IMR-90 (cell line): ENCODE data around the gene BANP. TPM values are rescaled to one million over a fixed set of nuclear protein-coding genes. Genes with fewer than 3 reads are reported as not detected.

Source experiments
- ATAC-seq: fragments of 200-7000 bp; cut with Tn5 transposase; 2 replicates; pipeline ENCODE4 v1.9.1; 2020; ENCODE audit warnings: low read depth, mild to moderate bottlenecking, moderate library complexity
- BruUV-seq: library from RNA; stranded (reverse); fragments of 400-500 nt; replicated peaks from 2 replicates; lab custom pipeline; 2021; lab: Mats Ljungman, UMichigan
- CTCF ChIA-PET: fragments of 300-600 bp; formaldehyde crosslinking; extraction: SDS; loops from one replicate; lab custom pipeline; 2021; ENCODE audit warnings: antibody characterized with exemption; lab: Yijun Ruan, JAX
- POLR2A ChIA-PET: fragments of 300-600 bp; sonication (Branson Sonifier 250); formaldehyde crosslinking; loops from one replicate; lab custom pipeline; 2022; ENCODE audit warnings: antibody characterized with exemption; ENCODE audit not compliant: unreplicated experiment; lab: Charles Lee
- DNase-seq: peaks from one replicate; pipeline ENCODE4 v3.0.0; 2013
- H2AFZ ChIP-seq: replicated peaks from 2 replicates; pipeline ENCODE3; 2013; ENCODE audit warnings: low read length, mild to moderate bottlenecking; ENCODE audit not compliant: poor library complexity
- H2AK5ac ChIP-seq: 2 replicates; pipeline ENCODE4 v1.6.1; 2013; ENCODE audit warnings: low read depth, low read length, inconsistent platforms
- H2AK9ac ChIP-seq: replicated peaks from 2 replicates; pipeline ENCODE3; 2013; ENCODE audit warnings: mild to moderate bottlenecking, low read depth, low read length, moderate library complexity; ENCODE audit not compliant: poor library complexity
- H2BK120ac ChIP-seq: 2 replicates; pipeline ENCODE4 v1.6.1; 2013; ENCODE audit warnings: low read depth, low read length, inconsistent platforms
- H2BK15ac ChIP-seq: 3 replicates; pipeline ENCODE4 v1.6.1; 2013; ENCODE audit warnings: low read depth, low read length, inconsistent platforms
- H2BK20ac ChIP-seq: 2 replicates; pipeline ENCODE4 v1.6.1; 2013; ENCODE audit warnings: low read depth, mild to moderate bottlenecking, inconsistent platforms, low read length, moderate library complexity
- H2BK5ac ChIP-seq: 2 replicates; pipeline ENCODE4 v1.6.1; 2013; ENCODE audit warnings: mild to moderate bottlenecking, low read depth, low read length, inconsistent platforms; ENCODE audit not compliant: poor library complexity, severe bottlenecking
- H3K14ac ChIP-seq: replicated peaks from 2 replicates; pipeline ENCODE4 v1.6.1; 2013; ENCODE audit warnings: low read depth, low read length, inconsistent platforms
- H3K18ac ChIP-seq: 2 replicates; pipeline ENCODE4 v1.6.1; 2013; ENCODE audit warnings: low read depth, low read length, control low read depth
- H3K23ac ChIP-seq: 2 replicates; pipeline ENCODE4 v1.6.1; 2013; ENCODE audit warnings: low read depth, low read length, inconsistent platforms
- H3K27ac ChIP-seq: 2 replicates; pipeline ENCODE4 v1.5.1; 2013; ENCODE audit warnings: mild to moderate bottlenecking, control low read depth, low read length; ENCODE audit not compliant: insufficient read depth
- H3K27me3 ChIP-seq: 2 replicates; pipeline ENCODE4 v1.6.1; 2013; ENCODE audit warnings: low read length; ENCODE audit not compliant: control insufficient read depth, insufficient read depth
- H3K36me3 ChIP-seq: 2 replicates; pipeline ENCODE4 v1.6.1; 2013; ENCODE audit warnings: low read length, mixed read lengths; ENCODE audit not compliant: control insufficient read depth, insufficient read depth
- H3K4ac ChIP-seq: 2 replicates; pipeline ENCODE4 v1.6.1; 2013; ENCODE audit warnings: low read depth, low read length, inconsistent platforms
- H3K4me1 ChIP-seq: 2 replicates; pipeline ENCODE4 v1.6.1; 2013; ENCODE audit warnings: low read length, mixed read lengths; ENCODE audit not compliant: control insufficient read depth, insufficient read depth
- H3K4me2 ChIP-seq: 2 replicates; pipeline ENCODE4 v1.6.1; 2013; ENCODE audit warnings: low read depth, mild to moderate bottlenecking, control low read depth, low read length, moderate library complexity
- H3K4me3 ChIP-seq: 2 replicates; pipeline ENCODE4 v1.5.1; 2013; ENCODE audit warnings: low read depth, mild to moderate bottlenecking, control low read depth, low read length, moderate library complexity; ENCODE audit not compliant: insufficient read depth
- H3K56ac ChIP-seq: 2 replicates; pipeline ENCODE4 v1.6.1; 2013; ENCODE audit warnings: low read length, inconsistent platforms; ENCODE audit not compliant: insufficient read depth; ENCODE audit errors: extremely low read depth
- H3K79me1 ChIP-seq, 2 experiments: 2 replicates each; pipeline ENCODE4 v1.6.1; 2013; ENCODE audit warnings: low read length in 2 of 2, inconsistent platforms in 1 of 2, low read depth in 1 of 2
- H3K9ac ChIP-seq: 2 replicates; pipeline ENCODE4 v1.6.1; 2013; ENCODE audit warnings: low read depth, low read length, control low read depth
- H3K9me1 ChIP-seq: 2 replicates; pipeline ENCODE4 v1.6.1; 2013; ENCODE audit warnings: low read length, inconsistent platforms; ENCODE audit not compliant: insufficient read depth
- H3K9me3 ChIP-seq: 2 replicates; pipeline ENCODE4 v1.6.1; 2013; ENCODE audit warnings: low read length; ENCODE audit not compliant: control insufficient read depth, insufficient read depth
- H4K20me1 ChIP-seq: 2 replicates; pipeline ENCODE4 v1.6.1; 2013; ENCODE audit warnings: low read length, inconsistent platforms; ENCODE audit not compliant: insufficient read depth
- H4K5ac ChIP-seq: 2 replicates; pipeline ENCODE4 v1.6.1; 2013; ENCODE audit warnings: mild to moderate bottlenecking, low read depth, low read length, control low read depth
- H4K8ac ChIP-seq, 2 experiments: 2 replicates each; pipeline ENCODE4 v1.6.1; 2013; ENCODE audit warnings: low read depth in 2 of 2, low read length in 2 of 2, control low read depth in 1 of 2, inconsistent platforms in 1 of 2
- H4K91ac ChIP-seq: 2 replicates; pipeline ENCODE4 v1.6.1; 2013; ENCODE audit warnings: low read depth, low read length, inconsistent platforms; ENCODE audit not compliant: insufficient read depth
- MAZ ChIP-seq: IDR thresholded peaks from 2 replicates; pipeline ENCODE4 v1.6.1; 2012; ENCODE audit warnings: low read depth, mild to moderate bottlenecking, low read length, improper control_type of control experiment, moderate library complexity, borderline replicate concordance
- WGBS, 2 experiments: methylation state at CpG; one replicate each; pipeline versions ENCODE4 v1.1.5 to v1.1.7; 2013; ENCODE audit warnings: missing lambda C conversion rate in 2 of 2; ENCODE audit not compliant: insufficient read length in 1 of 2; ENCODE audit errors: extremely low coverage in 2 of 2; 5-methylcytosine and 5-hydroxymethylcytosine counted together
- dilution Hi-C: fragments of 300-500 bp; cut with HindIII; formaldehyde crosslinking; loops from one replicate; pipeline ENCODE4 v1.14.3; 2018; ENCODE audit warnings: low sequenced_read_pairs; ENCODE audit not compliant: unreplicated experiment
- in situ Hi-C: fragments of 300-500 bp; cut with MboI; formaldehyde crosslinking; loops from 3 replicates; pipeline ENCODE4 v1.14.3; 2019; ENCODE audit warnings: low sequenced_read_pairs, inconsistent platforms, mixed read lengths
- intact Hi-C: fragments of 100-400 bp; cut with micrococcal nuclease; formaldehyde crosslinking; loops from 2 replicates; pipeline ENCODE4 v1.10.0; 2022
- polyA plus RNA-seq, 3 experiments: library from polyadenylated mRNA; depleted of rRNA; stranded (reverse); fragments of >200 nt; gene quantifications; 2 replicates each; pipeline ENCODE4 v1.2.3, GENCODE V29; 2012; ENCODE audit warnings: low replicate concordance in 1 of 3
- total RNA-seq: library from RNA; depleted of rRNA; stranded (reverse); fragments of >200 nt; gene quantifications from 2 replicates; pipeline ENCODE4 v1.2.3, GENCODE V29; 2012

The BANP gene
- total and polyA plus RNA-seq, 2 of the 4 experiments (the other 2 are of a cell fraction): 17.4 to 17.9 TPM

GRCh38 chr16:88116121-88116520 lies 164.9 kb downstream of the BANP start:
- DNase-seq (no peak), ATAC-seq (no peak)
- peaks cover 8% of the 10 kb centered on the region for H4K20me1 ChIP-seq
- H2AFZ ChIP-seq: no peak overlapping the region
- CTCF ChIA-PET: no interaction called here
- no peak for TF ChIP-seq MAZ
- POLR2A ChIA-PET: no interaction called here
- peak overlapping the region; percentile 75 for H2BK20ac ChIP-seq
- peak overlapping the region; percentile 80 for H2AK5ac ChIP-seq
- no peaks in the 10 kb centered on the region; the same call in 1 of the 2 replicates for H3K27me3 ChIP-seq
- no peak overlapping the region for H3K23ac ChIP-seq
- no peak overlapping the region for H2AK9ac ChIP-seq
- in situ Hi-C loops (no loop called here), dilution Hi-C loops (no loop called here), intact Hi-C loops (no loop called here)
- H3K9me1 ChIP-seq: peaks cover 13% of the 10 kb centered on the region
- H3K4me3 ChIP-seq: no peak overlapping the region
- H3K14ac ChIP-seq: no peak overlapping the region
- WGBS, 2 experiments: 71% methylated on average over 9 of the region's 13 CpGs; no CpG with 5 or more reads in 1 of the 2 experiments
- BruUV-seq: no TSS peak
- peak overlapping the region; percentile 41; the same call in 1 of the 2 replicates for H4K91ac ChIP-seq
- H3K79me1 ChIP-seq: no peaks in the 10 kb centered on the region
- peak overlapping the region; percentile 38; the same call in 1 of the 3 replicates for H2BK15ac ChIP-seq
- no peak overlapping the region for H3K9ac ChIP-seq
- peak overlapping the region in 1 of 2 experiments; percentile 31; a peak in 1 of 4 replicates for H4K8ac ChIP-seq
- H4K5ac ChIP-seq: 0 out of 2 replicates have a peak overlapping the region, but pooled peaks have one; percentile 20
- no peaks in the 10 kb centered on the region for H3K9me3 ChIP-seq
- no peak overlapping the region for H3K27ac ChIP-seq
- H3K18ac ChIP-seq: peak overlapping the region; percentile 28; the same call in 1 of the 2 replicates
- no peak overlapping the region for H3K56ac ChIP-seq
- H2BK5ac ChIP-seq: no peak overlapping the region
- peaks cover 26% of the 10 kb centered on the region for H3K4me1 ChIP-seq
- H3K36me3 ChIP-seq: no peaks in the 10 kb centered on the region
- no peak overlapping the region; the same call in 1 of the 2 replicates for H3K4ac ChIP-seq
- peak overlapping the region; percentile 19; the same call in 1 of the 2 replicates for H2BK120ac ChIP-seq
- no peak overlapping the region for H3K4me2 ChIP-seq
